Bronchial epithelial cell (primary cell): ENCODE measurements around the gene PDE4B. TPM values are rescaled to one million over a fixed set of nuclear protein-coding genes. Genes with fewer than 3 reads are reported as not detected.
"Not testable (repeated sequence)": the region's sequence is repeated elsewhere in the genome, so short reads cannot be mapped to it uniquely, and the experiment has no call there.

Experiments used
- DNase-seq: peaks from one replicate; pipeline ENCODE4 v3.0.0-alpha.2; 2010; ENCODE audit warnings: low read depth
- FAIRE-seq: peaks from 2 replicates; lab custom pipeline; 2011; peaks lifted over from hg19 to GRCh38; lab: Jason Lieb, UNC
- H3K27me3 ChIP-seq: 2 replicates; pipeline ENCODE4 v1.5.1; 2011; ENCODE audit warnings: low read length; ENCODE audit not compliant: control insufficient read depth, insufficient read depth
- H3K36me3 ChIP-seq: 2 replicates; pipeline ENCODE4 v1.5.1; 2011; ENCODE audit warnings: low read length; ENCODE audit not compliant: control insufficient read depth, insufficient read depth
- H3K4me3 ChIP-seq: 2 replicates; pipeline ENCODE4 v1.5.1; 2011; ENCODE audit warnings: mild to moderate bottlenecking, low read depth, low read length, control low read depth
- total RNA-seq: library from RNA; depleted of rRNA; stranded (reverse); fragments of >200 nt; gene quantifications from 2 replicates; pipeline ENCODE4 v1.2.1, GENCODE V29; 2014
- TF ChIP-seq, protein P1 (sequence below): IDR thresholded peaks from 2 replicates; pipeline ENCODE4 v1.5.1; 2011; ENCODE audit warnings: mild to moderate bottlenecking, moderate library complexity, low read length, control low read depth, inconsistent platforms; ENCODE audit not compliant: insufficient read depth, severe bottlenecking

PDE4B gene
- total RNA-seq, 1 donor from 2014 or later, result 0.26 TPM

DNA sequence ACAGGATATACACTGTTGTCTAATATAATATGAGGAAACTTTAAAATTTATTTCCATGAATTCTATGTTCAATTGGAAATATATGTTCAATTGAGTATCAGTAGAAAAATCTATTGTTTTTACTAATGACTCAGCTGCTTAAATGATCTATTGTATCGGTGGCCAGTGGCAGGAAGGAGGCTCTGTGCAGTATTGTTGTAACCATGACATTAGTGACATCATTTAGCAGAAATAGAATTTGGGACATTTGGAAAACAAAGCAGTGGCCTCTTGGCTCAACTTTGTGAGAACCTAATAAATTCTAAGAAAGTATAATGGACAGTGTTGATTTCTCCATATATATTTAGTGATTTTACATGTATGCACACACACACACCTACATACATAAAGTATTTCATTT is 257.4 kb downstream of the PDE4B start:
- no peak for FAIRE-seq
- TF ChIP-seq, protein P1, sequence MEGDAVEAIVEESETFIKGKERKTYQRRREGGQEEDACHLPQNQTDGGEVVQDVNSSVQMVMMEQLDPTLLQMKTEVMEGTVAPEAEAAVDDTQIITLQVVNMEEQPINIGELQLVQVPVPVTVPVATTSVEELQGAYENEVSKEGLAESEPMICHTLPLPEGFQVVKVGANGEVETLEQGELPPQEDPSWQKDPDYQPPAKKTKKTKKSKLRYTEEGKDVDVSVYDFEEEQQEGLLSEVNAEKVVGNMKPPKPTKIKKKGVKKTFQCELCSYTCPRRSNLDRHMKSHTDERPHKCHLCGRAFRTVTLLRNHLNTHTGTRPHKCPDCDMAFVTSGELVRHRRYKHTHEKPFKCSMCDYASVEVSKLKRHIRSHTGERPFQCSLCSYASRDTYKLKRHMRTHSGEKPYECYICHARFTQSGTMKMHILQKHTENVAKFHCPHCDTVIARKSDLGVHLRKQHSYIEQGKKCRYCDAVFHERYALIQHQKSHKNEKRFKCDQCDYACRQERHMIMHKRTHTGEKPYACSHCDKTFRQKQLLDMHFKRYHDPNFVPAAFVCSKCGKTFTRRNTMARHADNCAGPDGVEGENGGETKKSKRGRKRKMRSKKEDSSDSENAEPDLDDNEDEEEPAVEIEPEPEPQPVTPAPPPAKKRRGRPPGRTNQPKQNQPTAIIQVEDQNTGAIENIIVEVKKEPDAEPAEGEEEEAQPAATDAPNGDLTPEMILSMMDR, result no peak
- no peak overlapping the region for H3K4me3 ChIP-seq
- no peaks in the 10 kb centered on the region for H3K27me3 ChIP-seq
- DNase-seq, result no peak
- no peaks in the 10 kb centered on the region for H3K36me3 ChIP-seq

- Histone ChIP-seq H3K27me3 (no peaks in the 10 kb centered on the region), H3K4me3 (no peak overlapping the region), H3K36me3 (no peaks in the 10 kb centered on the region)
- DNase-seq, result no peak
- no peak for FAIRE-seq
- TF ChIP-seq, protein P1, result no peak
Observed at GRCh38 chr1:66050633-66051032, 257.9 kb downstream of the PDE4B start.

DNA sequence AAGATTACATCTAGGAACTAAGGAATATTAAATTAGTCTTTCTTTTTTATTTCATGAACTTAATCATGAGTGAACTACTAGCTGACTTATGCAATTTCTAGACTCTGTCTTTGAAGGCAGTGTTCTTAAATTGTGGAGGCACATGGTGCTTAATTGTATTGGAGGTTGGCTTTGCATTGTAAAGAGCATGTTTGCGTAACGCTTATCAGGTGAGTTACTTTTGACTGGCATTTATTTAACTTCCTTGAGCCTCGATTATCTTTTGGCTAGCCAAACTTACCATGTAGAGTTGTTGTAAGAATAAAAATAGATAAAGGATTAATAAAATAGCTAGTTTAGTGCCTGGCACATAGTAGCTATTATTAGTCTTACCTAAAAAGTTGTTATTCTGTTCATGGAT is 262.4 kb downstream of the PDE4B start:
- TF ChIP-seq, protein P1, result no peak
- FAIRE-seq (no peak), DNase-seq (no peak)

DNA sequence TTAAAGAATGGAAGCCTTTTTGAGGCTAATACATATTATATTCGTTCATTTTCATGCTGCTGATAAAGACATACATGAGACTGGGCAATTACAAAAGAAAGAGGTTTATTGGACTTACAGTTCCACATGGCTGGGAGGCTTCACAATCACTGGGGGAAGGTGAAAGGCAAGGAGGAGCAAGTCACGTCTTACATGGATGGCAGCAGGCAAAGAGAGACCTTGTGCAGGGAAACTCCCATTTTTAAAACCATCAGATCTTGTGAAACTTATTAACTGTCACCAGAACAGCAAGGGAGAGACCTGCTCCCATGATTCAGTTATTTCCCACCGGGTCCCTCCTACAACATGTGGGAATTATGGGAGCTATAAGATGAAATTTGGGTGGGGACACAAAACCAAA is 264.8 kb downstream of the PDE4B start:
- H3K4me3 ChIP-seq, H3K27me3 ChIP-seq, FAIRE-seq, DNase-seq, H3K36me3 ChIP-seq: not testable (repeated sequence)

More for the DNA sequence above, 262.4 kb downstream of the PDE4B start:
- Histone ChIP-seq H3K4me3 (no peak overlapping the region), H3K36me3 (no peaks in the 10 kb centered on the region), H3K27me3 (no peaks in the 10 kb centered on the region)

- FAIRE-seq (no peak), DNase-seq (no peak)
- H3K36me3 ChIP-seq, result no peaks in the 10 kb centered on the region
- no peak overlapping the region for H3K4me3 ChIP-seq
- no peaks in the 10 kb centered on the region for H3K27me3 ChIP-seq
- TF ChIP-seq, protein P1, result no peak
Observed at GRCh38 chr1:66058558-66058957, 265.9 kb downstream of the PDE4B start.

DNA sequence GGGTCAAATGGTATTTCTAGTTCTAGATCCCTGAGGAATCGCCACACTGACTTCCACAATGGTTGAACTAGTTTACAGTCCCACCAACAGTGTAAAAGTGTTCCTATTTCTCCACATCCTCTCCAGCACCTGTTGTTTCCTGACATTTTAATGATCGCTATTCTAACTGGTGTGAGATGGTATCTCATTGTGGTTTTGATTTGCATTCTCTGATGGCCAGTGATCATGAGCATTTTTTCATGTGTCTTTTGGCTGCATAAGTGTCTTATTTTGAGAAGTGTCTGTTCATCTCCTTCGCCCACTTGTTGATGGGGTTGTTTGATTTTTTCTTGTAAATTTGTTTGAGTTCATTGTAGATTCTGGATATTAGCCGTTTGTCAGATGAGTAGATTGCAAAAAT is 274.5 kb downstream of the PDE4B start:
- FAIRE-seq, result not testable (repeated sequence)

More for the DNA sequence above, 274.5 kb downstream of the PDE4B start:
- H3K36me3 ChIP-seq, H3K4me3 ChIP-seq, H3K27me3 ChIP-seq, DNase-seq: not testable (repeated sequence)
